ENCODE data around the gene IRGC.

GRCh38 chr19:43760941-43761340, 45.1 kb downstream of the IRGC start:
- TF ChIP-seq, protein P1, sequence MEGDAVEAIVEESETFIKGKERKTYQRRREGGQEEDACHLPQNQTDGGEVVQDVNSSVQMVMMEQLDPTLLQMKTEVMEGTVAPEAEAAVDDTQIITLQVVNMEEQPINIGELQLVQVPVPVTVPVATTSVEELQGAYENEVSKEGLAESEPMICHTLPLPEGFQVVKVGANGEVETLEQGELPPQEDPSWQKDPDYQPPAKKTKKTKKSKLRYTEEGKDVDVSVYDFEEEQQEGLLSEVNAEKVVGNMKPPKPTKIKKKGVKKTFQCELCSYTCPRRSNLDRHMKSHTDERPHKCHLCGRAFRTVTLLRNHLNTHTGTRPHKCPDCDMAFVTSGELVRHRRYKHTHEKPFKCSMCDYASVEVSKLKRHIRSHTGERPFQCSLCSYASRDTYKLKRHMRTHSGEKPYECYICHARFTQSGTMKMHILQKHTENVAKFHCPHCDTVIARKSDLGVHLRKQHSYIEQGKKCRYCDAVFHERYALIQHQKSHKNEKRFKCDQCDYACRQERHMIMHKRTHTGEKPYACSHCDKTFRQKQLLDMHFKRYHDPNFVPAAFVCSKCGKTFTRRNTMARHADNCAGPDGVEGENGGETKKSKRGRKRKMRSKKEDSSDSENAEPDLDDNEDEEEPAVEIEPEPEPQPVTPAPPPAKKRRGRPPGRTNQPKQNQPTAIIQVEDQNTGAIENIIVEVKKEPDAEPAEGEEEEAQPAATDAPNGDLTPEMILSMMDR (IDR thresholded peaks at IDR 0.05; ENCODE audit: low read length), result no peak
- TF ChIP-seq EZH2 (IDR thresholded peaks at IDR 0.05; ENCODE audit: borderline replicate concordance, low read length), result no peak

Measured in OCI-LY1 (cell line).